ENCODE results near the gene GPR107. TPM values are rescaled to one million over a fixed set of nuclear protein-coding genes. Genes with fewer than 3 reads are reported as not detected.

The GPR107 gene
- total RNA-seq, 4 donors from 2014 or later, result 18.9 to 27.0 (median 23.2) TPM

DNA sequence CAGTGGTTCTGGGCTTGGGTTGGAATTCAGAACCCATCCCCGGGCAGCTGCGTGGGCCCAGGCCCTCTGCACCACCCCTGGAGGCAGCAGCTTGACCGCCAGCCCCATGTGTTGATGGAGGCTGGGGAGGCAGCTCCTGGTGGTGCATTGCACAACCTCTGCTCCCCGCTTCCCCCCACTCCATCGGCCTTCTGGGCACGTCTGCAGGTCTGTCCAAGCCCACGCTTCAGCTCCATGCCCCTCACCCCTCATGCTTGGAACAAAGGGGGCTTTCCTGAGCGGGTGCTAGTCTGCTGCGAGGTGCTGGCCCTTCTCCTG is 119.9 kb downstream of the GPR107 start:
- DNase-seq, result no peak
- peak overlapping the region; percentile 69 to 88 (median 77) for H3K27ac ChIP-seq

DNA sequence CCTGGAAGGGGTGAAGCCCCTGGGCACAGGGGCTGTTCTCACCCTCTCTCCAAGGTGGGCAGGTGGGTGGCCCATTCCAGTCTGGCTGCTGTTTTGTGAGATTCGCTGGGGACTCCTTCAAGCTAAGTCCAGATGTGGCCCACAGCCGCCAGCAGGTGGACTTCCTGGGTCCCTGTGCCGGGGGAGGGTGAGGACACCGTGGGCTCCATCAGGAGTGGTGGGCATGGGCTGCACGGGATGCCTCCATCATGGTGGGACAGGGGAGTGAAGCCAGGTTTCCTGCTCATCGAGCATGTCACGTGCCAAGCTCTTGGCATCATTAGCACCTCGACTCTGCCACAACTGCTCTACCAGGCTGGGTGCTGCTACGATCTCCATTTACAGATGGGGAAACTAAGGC is 120.3 kb downstream of the GPR107 start:
- H3K9me3 ChIP-seq, result no peaks in the 10 kb centered on the region
- no peak for DNase-seq
- peak overlapping the region; percentile 69 to 88 (median 77) for H3K27ac ChIP-seq
- peak overlapping the region in 3 of 4 donors; percentile 54 to 83 (median 78) for H3K4me3 ChIP-seq
- WGBS, 2 donors, result 44 to 74% methylated on average over 3 to 4 of the region's 9 CpGs
- peaks cover 0 to 15% (median 0%) of the 10 kb centered on the region in 4 donors for H3K27me3 ChIP-seq
- H3K4me1 ChIP-seq, result peaks cover 6 to 52% (median 12%) of the 10 kb centered on the region in 3 donors
- no peaks in the 10 kb centered on the region for H3K36me3 ChIP-seq
- TF ChIP-seq POLR2A (IDR thresholded peaks at IDR 0.05), result no peak
- intact Hi-C loops (cut with DNase I), result no loop called here

More for the DNA sequence above, 119.9 kb downstream of the GPR107 start:
- H3K27me3 ChIP-seq, result peaks cover 0 to 15% (median 0%) of the 10 kb centered on the region in 4 donors
- peak overlapping the region; percentile 54 to 83 (median 66) for H3K4me3 ChIP-seq
- peaks cover 6 to 52% (median 12%) of the 10 kb centered on the region in 3 donors for H3K4me1 ChIP-seq
- no peaks in the 10 kb centered on the region for H3K9me3 ChIP-seq
- intact Hi-C loops (cut with DNase I), result no loop called here
- H3K36me3 ChIP-seq, result no peaks in the 10 kb centered on the region
- 24 to 60% methylated on average over 1 to 7 of the region's 9 CpGs for WGBS, 2 donors
- TF ChIP-seq, protein P1, sequence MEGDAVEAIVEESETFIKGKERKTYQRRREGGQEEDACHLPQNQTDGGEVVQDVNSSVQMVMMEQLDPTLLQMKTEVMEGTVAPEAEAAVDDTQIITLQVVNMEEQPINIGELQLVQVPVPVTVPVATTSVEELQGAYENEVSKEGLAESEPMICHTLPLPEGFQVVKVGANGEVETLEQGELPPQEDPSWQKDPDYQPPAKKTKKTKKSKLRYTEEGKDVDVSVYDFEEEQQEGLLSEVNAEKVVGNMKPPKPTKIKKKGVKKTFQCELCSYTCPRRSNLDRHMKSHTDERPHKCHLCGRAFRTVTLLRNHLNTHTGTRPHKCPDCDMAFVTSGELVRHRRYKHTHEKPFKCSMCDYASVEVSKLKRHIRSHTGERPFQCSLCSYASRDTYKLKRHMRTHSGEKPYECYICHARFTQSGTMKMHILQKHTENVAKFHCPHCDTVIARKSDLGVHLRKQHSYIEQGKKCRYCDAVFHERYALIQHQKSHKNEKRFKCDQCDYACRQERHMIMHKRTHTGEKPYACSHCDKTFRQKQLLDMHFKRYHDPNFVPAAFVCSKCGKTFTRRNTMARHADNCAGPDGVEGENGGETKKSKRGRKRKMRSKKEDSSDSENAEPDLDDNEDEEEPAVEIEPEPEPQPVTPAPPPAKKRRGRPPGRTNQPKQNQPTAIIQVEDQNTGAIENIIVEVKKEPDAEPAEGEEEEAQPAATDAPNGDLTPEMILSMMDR (IDR thresholded peaks at IDR 0.05), result no peak
- TF ChIP-seq POLR2A (IDR thresholded peaks at IDR 0.05), result no peak

DNA sequence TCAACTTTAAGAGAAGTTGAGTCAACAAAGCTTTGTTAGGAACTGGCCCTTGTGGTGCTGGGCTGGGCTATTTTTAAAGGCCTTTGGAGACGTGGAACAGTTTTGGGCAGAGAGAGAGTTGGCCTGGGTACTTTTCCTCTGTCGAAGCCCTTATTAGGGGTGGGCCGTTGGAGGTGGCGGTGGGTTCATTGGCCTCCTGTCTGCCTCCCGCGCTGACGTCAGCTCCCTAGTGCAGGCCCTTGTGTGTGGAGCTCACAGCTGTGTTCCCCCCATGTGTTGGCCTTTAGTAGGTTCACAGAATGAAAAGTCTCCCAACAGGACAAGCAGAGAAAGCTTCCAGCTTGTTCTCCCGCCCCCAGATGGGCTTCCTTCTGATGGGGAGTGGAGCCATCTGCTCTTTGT is 121.2 kb downstream of the GPR107 start:
- 57 to 80% methylated on average over 2 to 3 of the region's 8 CpGs for WGBS, 2 donors

DNA sequence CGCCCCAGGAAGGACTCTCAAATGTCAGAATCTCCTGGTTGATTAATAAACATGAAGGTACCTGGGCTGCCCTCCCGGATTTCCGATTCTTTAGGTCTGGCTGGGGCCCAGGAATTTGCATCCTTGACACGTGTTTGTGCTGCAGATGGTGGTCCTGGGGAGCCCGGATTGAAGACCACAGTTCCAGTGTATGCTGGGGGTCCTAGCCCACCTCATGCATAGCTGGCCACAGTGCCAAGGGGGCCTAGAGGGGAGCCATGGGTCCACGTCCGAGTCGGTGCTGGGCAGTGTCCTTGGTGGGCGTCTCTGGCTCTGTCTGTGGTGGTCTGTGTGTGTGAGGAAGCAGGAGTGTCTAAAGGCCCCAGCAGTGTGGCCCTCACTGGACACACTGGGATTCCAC is 121.6 kb downstream of the GPR107 start:
- DNase-seq, result no peak
- peak overlapping the region in 1 of 4 donors; percentile 6 for H3K4me3 ChIP-seq
- no peaks in the 10 kb centered on the region for H3K9me3 ChIP-seq
- H3K27me3 ChIP-seq, result peaks cover 0 to 15% (median 0%) of the 10 kb centered on the region in 4 donors
- intact Hi-C loops (cut with DNase I), result no loop called here
- peaks cover 6 to 52% (median 12%) of the 10 kb centered on the region in 3 donors for H3K4me1 ChIP-seq
- no peaks in the 10 kb centered on the region for H3K36me3 ChIP-seq
- WGBS, 2 donors, result 60 to 75% methylated on average over 1 to 3 of the region's 9 CpGs
- H3K27ac ChIP-seq, result peak overlapping the region; percentile 24 to 88 (median 76)
- TF ChIP-seq POLR2A (IDR thresholded peaks at IDR 0.05), result no peak
- TF ChIP-seq, protein P1 (IDR thresholded peaks at IDR 0.05), result no peak

More for the DNA sequence above, 121.2 kb downstream of the GPR107 start:
- intact Hi-C loops (cut with DNase I), result no loop called here
- Histone ChIP-seq H3K36me3 (no peaks in the 10 kb centered on the region), H3K4me3 (no peak overlapping the region), H3K27me3 (peaks cover 0 to 15% (median 0%) of the 10 kb centered on the region in 4 donors), H3K9me3 (no peaks in the 10 kb centered on the region), H3K27ac (peak overlapping the region; percentile 24 to 88 (median 76)), H3K4me1 (peaks cover 6 to 52% (median 12%) of the 10 kb centered on the region in 3 donors)
- TF ChIP-seq, protein P1 (IDR thresholded peaks at IDR 0.05), result no peak
- no peak for TF ChIP-seq POLR2A (IDR thresholded peaks at IDR 0.05)
- DNase-seq, result no peak

DNA sequence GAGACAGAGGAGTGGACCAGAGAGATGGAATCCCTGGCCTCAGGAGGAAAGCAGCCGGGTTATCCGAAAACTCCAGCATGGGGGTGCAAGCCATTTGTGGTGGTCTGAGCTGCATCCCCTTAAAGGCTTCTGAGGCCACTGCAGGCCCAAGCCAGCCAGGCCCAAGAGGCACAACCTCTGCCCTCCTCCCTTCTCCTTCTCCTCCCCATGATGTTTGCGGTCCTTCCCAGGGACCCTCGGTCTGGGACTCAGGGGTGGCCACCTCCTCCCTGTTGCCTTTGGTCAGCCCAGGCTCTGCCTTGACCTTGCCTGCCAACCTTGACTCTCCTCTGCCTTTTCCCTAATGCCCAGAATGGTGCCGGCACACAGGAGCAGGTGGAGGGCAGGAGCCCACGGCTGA is 123.1 kb downstream of the GPR107 start:
- intact Hi-C loops (cut with DNase I), result no loop called here
- TF ChIP-seq, protein P1 (IDR thresholded peaks at IDR 0.05), result no peak
- TF ChIP-seq POLR2A (IDR thresholded peaks at IDR 0.05), result no peak
- H3K27me3 ChIP-seq, result peaks cover 0 to 15% (median 0%) of the 10 kb centered on the region in 4 donors
- DNase-seq, result no peak
- no peak overlapping the region for H3K4me3 ChIP-seq
- H3K36me3 ChIP-seq, result no peaks in the 10 kb centered on the region
- H3K4me1 ChIP-seq, result peaks cover 12 to 51% (median 15%) of the 10 kb centered on the region in 3 donors
- H3K27ac ChIP-seq, result peak overlapping the region; percentile 26 to 88 (median 74)
- 90% methylated on average over 4 of the region's 6 CpGs; no CpG with 5 or more reads in 1 of the 2 donors for WGBS, 2 donors
- no peaks in the 10 kb centered on the region for H3K9me3 ChIP-seq

All from esophagus squamous epithelium (tissue), 5 donors.